ENCODE measurements around the gene FABP3. TPM values are rescaled to one million over a fixed set of nuclear protein-coding genes. Genes with fewer than 3 reads are reported as not detected.

Gene FABP3
- total and polyA plus RNA-seq, 10 of the 15 experiments (the other 5 are each of a cell fraction or from before 2014, with no cell fraction given) = 0.36 to 1.2 (median 0.67) TPM; not detected in 2

Other genes with a start within 250 kb of the FABP3 start
- not detected in 2 replicates for gene NKAIN1, start 133.2 kb downstream of the FABP3 start, total RNA-seq (2014; rRNA removed)
- gene NKAIN1, start 133.2 kb downstream of the FABP3 start, total RNA-seq (2014; rRNA removed; fragmentation: Illumina TruSeq; extraction: Trizol) = not detected in 2 replicates
- not detected in 2 replicates for gene NKAIN1, start 133.2 kb downstream of the FABP3 start, total RNA-seq (2021)
- gene NKAIN1, start 133.2 kb downstream of the FABP3 start, polyA plus RNA-seq (2011; rRNA removed) = not detected in 2 replicates
- gene NKAIN1, start 133.2 kb downstream of the FABP3 start, polyA plus RNA-seq (2014; fragmentation: Illumina TruSeq; extraction: Trizol) = not detected in 2 replicates
- not detected for gene NKAIN1, start 133.2 kb downstream of the FABP3 start, polyA plus RNA-seq (2014; fragmentation: Nextera tagmentation; extraction: Ambion mirVana)
- gene NKAIN1, start 133.2 kb downstream of the FABP3 start, polyA plus RNA-seq (2014; rRNA removed) = not detected in 2 replicates
- gene NKAIN1, start 133.2 kb downstream of the FABP3 start, polyA plus RNA-seq (2016; fragmentation: Nextera tagmentation; extraction: Ambion mirVana) = not detected
- gene SNRNP40, start 76.3 kb downstream of the FABP3 start, total RNA-seq (2014; rRNA removed) = 212 and 219 TPM in 2 replicates
- gene SNRNP40, start 76.3 kb downstream of the FABP3 start, total RNA-seq (2014; rRNA removed; fragmentation: Illumina TruSeq; extraction: Trizol) = 108 and 116 TPM in 2 replicates
- gene SNRNP40, start 76.3 kb downstream of the FABP3 start, total RNA-seq (2021) = 103 and 104 TPM in 2 replicates
- 103 and 113 TPM in 2 replicates for gene SNRNP40, start 76.3 kb downstream of the FABP3 start, polyA plus RNA-seq (2011; rRNA removed)
- 94.2 and 97.7 TPM in 2 replicates for gene SNRNP40, start 76.3 kb downstream of the FABP3 start, polyA plus RNA-seq (2014; fragmentation: Illumina TruSeq; extraction: Trizol)
- gene SNRNP40, start 76.3 kb downstream of the FABP3 start, polyA plus RNA-seq (2014; fragmentation: Nextera tagmentation; extraction: Ambion mirVana) = 10 to 100 TPM; 34.9 to 45.9 TPM
- gene SNRNP40, start 76.3 kb downstream of the FABP3 start, polyA plus RNA-seq (2014; rRNA removed) = 141 and 144 TPM in 2 replicates
- 100 to 1,000 TPM; 167 to 172 TPM for gene SNRNP40, start 76.3 kb downstream of the FABP3 start, polyA plus RNA-seq (2016; fragmentation: Nextera tagmentation; extraction: Ambion mirVana)
- gene ZCCHC17, start 76.0 kb downstream of the FABP3 start, total RNA-seq (2014; rRNA removed) = 22.3 and 25.4 TPM in 2 replicates
- gene ZCCHC17, start 76.0 kb downstream of the FABP3 start, total RNA-seq (2014; rRNA removed; fragmentation: Illumina TruSeq; extraction: Trizol) = 40.0 and 41.6 TPM in 2 replicates
- 25.6 and 27.5 TPM in 2 replicates for gene ZCCHC17, start 76.0 kb downstream of the FABP3 start, total RNA-seq (2021)
- 43.8 and 54.1 TPM in 2 replicates for gene ZCCHC17, start 76.0 kb downstream of the FABP3 start, polyA plus RNA-seq (2011; rRNA removed)
- 50.2 and 61.8 TPM in 2 replicates for gene ZCCHC17, start 76.0 kb downstream of the FABP3 start, polyA plus RNA-seq (2014; fragmentation: Illumina TruSeq; extraction: Trizol)
- gene ZCCHC17, start 76.0 kb downstream of the FABP3 start, polyA plus RNA-seq (2014; fragmentation: Nextera tagmentation; extraction: Ambion mirVana) = 10 to 100 TPM; 63.9 to 86.3 TPM
- 24.2 and 25.7 TPM in 2 replicates for gene ZCCHC17, start 76.0 kb downstream of the FABP3 start, polyA plus RNA-seq (2014; rRNA removed)
- 10 to 100 TPM; 62.7 to 68.7 TPM for gene ZCCHC17, start 76.0 kb downstream of the FABP3 start, polyA plus RNA-seq (2016; fragmentation: Nextera tagmentation; extraction: Ambion mirVana)
- gene SERINC2, start 40.1 kb upstream of the FABP3 start, total RNA-seq (2014; rRNA removed) = 0.11 and 0.45 TPM in 2 replicates
- 0.22 and 0.28 TPM in 2 replicates for gene SERINC2, start 40.1 kb upstream of the FABP3 start, total RNA-seq (2014; rRNA removed; fragmentation: Illumina TruSeq; extraction: Trizol)
- gene SERINC2, start 40.1 kb upstream of the FABP3 start, total RNA-seq (2021) = 0.54 and 0.82 TPM in 2 replicates
- gene SERINC2, start 40.1 kb upstream of the FABP3 start, polyA plus RNA-seq (2011; rRNA removed) = 2.5 and 9.4 TPM in 2 replicates
- 0.32 TPM in 1 of 2 replicates, not detected in the other for gene SERINC2, start 40.1 kb upstream of the FABP3 start, polyA plus RNA-seq (2014; fragmentation: Illumina TruSeq; extraction: Trizol)
- under 1 TPM; 0.02 to 0.05 TPM for gene SERINC2, start 40.1 kb upstream of the FABP3 start, polyA plus RNA-seq (2014; fragmentation: Nextera tagmentation; extraction: Ambion mirVana)
- 0.72 and 1.0 TPM in 2 replicates for gene SERINC2, start 40.1 kb upstream of the FABP3 start, polyA plus RNA-seq (2014; rRNA removed)
- under 1 TPM; 0.72 to 0.88 TPM for gene SERINC2, start 40.1 kb upstream of the FABP3 start, polyA plus RNA-seq (2016; fragmentation: Nextera tagmentation; extraction: Ambion mirVana)
- 0.27 TPM in 1 of 2 replicates, not detected in the other for gene TINAGL1, start 203.4 kb upstream of the FABP3 start, total RNA-seq (2014; rRNA removed)
- gene TINAGL1, start 203.4 kb upstream of the FABP3 start, total RNA-seq (2014; rRNA removed; fragmentation: Illumina TruSeq; extraction: Trizol) = not detected in 2 replicates
- gene TINAGL1, start 203.4 kb upstream of the FABP3 start, total RNA-seq (2021) = 0.23 and 0.40 TPM in 2 replicates
- 0.36 and 0.49 TPM in 2 replicates for gene TINAGL1, start 203.4 kb upstream of the FABP3 start, polyA plus RNA-seq (2011; rRNA removed)
- not detected in 2 replicates for gene TINAGL1, start 203.4 kb upstream of the FABP3 start, polyA plus RNA-seq (2014; fragmentation: Illumina TruSeq; extraction: Trizol)
- not detected for gene TINAGL1, start 203.4 kb upstream of the FABP3 start, polyA plus RNA-seq (2014; fragmentation: Nextera tagmentation; extraction: Ambion mirVana)
- 0.04 TPM in 1 of 2 replicates, not detected in the other for gene TINAGL1, start 203.4 kb upstream of the FABP3 start, polyA plus RNA-seq (2014; rRNA removed)
- under 1 TPM in 1 of 2 experiments, not detected in 1; 0.20 TPM for gene TINAGL1, start 203.4 kb upstream of the FABP3 start, polyA plus RNA-seq (2016; fragmentation: Nextera tagmentation; extraction: Ambion mirVana)
- gene HCRTR1, start 244.6 kb upstream of the FABP3 start, total RNA-seq (2014; rRNA removed) = 0.11 TPM in 1 of 2 replicates, not detected in the other
- not detected in 2 replicates for gene HCRTR1, start 244.6 kb upstream of the FABP3 start, total RNA-seq (2014; rRNA removed; fragmentation: Illumina TruSeq; extraction: Trizol)
- gene HCRTR1, start 244.6 kb upstream of the FABP3 start, total RNA-seq (2021) = not detected in 2 replicates
- gene HCRTR1, start 244.6 kb upstream of the FABP3 start, polyA plus RNA-seq (2011; rRNA removed) = not detected in 2 replicates
- not detected in 2 replicates for gene HCRTR1, start 244.6 kb upstream of the FABP3 start, polyA plus RNA-seq (2014; fragmentation: Illumina TruSeq; extraction: Trizol)
- gene HCRTR1, start 244.6 kb upstream of the FABP3 start, polyA plus RNA-seq (2014; fragmentation: Nextera tagmentation; extraction: Ambion mirVana) = not detected
- gene HCRTR1, start 244.6 kb upstream of the FABP3 start, polyA plus RNA-seq (2014; rRNA removed) = not detected in 2 replicates
- gene HCRTR1, start 244.6 kb upstream of the FABP3 start, polyA plus RNA-seq (2016; fragmentation: Nextera tagmentation; extraction: Ambion mirVana) = not detected

All from GM12878 (cell line).